HepG2 (cell line): ENCODE measurements around the gene SS18L1. TPM values are rescaled to one million over a fixed set of nuclear protein-coding genes. Genes with fewer than 3 reads are reported as not detected.

Experiments
- ATF2 ChIP-seq: sonication (generic); formaldehyde crosslinking; IDR thresholded peaks from 2 replicates; pipeline ENCODE4 v1.4.0; 2020; ENCODE audit warnings: missing genetic modification reagents
- DZIP1 ChIP-seq: sonication (generic); formaldehyde crosslinking; IDR thresholded peaks from 2 replicates; pipeline ENCODE4 v1.5.0; 2020; ENCODE audit warnings: mild to moderate bottlenecking, missing genetic modification reagents
- GATAD1 ChIP-seq: IDR thresholded peaks from 2 replicates; pipeline ENCODE4 v1.6.1; 2016; ENCODE audit warnings: missing genetic modification reagents, missing compliant biosample characterization
- HES4 ChIP-seq: sonication (generic); formaldehyde crosslinking; IDR thresholded peaks from 2 replicates; pipeline ENCODE4 v1.9.0; 2021; ENCODE audit warnings: mild to moderate bottlenecking, missing genetic modification reagents, borderline replicate concordance
- MTERF4 ChIP-seq: sonication (generic); formaldehyde crosslinking; IDR thresholded peaks from 2 replicates; pipeline ENCODE4 v1.8.0; 2023; ENCODE audit warnings: mild to moderate bottlenecking, missing genetic modification reagents
- PRDM10 ChIP-seq: sonication (generic); formaldehyde crosslinking; IDR thresholded peaks from 2 replicates; pipeline ENCODE4 v1.4.0; 2020; ENCODE audit warnings: low read depth, missing genetic modification reagents
- SALL1 ChIP-seq: sonication (generic); formaldehyde crosslinking; IDR thresholded peaks from 2 replicates; pipeline ENCODE4 v1.8.0; 2022; ENCODE audit warnings: mild to moderate bottlenecking, missing genetic modification reagents
- SKIL ChIP-seq: sonication (generic); formaldehyde crosslinking; IDR thresholded peaks from 2 replicates; pipeline ENCODE4 v1.8.0; 2022; ENCODE audit warnings: missing genetic modification reagents, mild to moderate bottlenecking, moderate library complexity, borderline replicate concordance
- ZBTB37 ChIP-seq: sonication (generic); formaldehyde crosslinking; IDR thresholded peaks from 2 replicates; pipeline ENCODE4 v1.4.0; 2020; ENCODE audit warnings: mild to moderate bottlenecking, missing genetic modification reagents
- ZNF253 ChIP-seq: sonication (generic); formaldehyde crosslinking; IDR thresholded peaks from 2 replicates; pipeline ENCODE4 v1.8.0; 2022; ENCODE audit warnings: mild to moderate bottlenecking, missing genetic modification reagents, borderline replicate concordance
- ZNF441 ChIP-seq: sonication (generic); formaldehyde crosslinking; IDR thresholded peaks from 2 replicates; pipeline ENCODE4 v1.7.0; 2021; ENCODE audit warnings: missing genetic modification reagents, borderline replicate concordance
- ZNF709 ChIP-seq: sonication (generic); formaldehyde crosslinking; IDR thresholded peaks from 2 replicates; pipeline ENCODE4 v1.5.0; 2020; ENCODE audit warnings: mild to moderate bottlenecking, missing genetic modification reagents
- ZNF761 ChIP-seq: sonication (generic); formaldehyde crosslinking; conservative IDR thresholded peaks from 2 replicates; pipeline ENCODE4 v1.4.0; 2020; ENCODE audit warnings: mild to moderate bottlenecking, missing genetic modification reagents
- ZNF782 ChIP-seq: sonication (generic); formaldehyde crosslinking; IDR thresholded peaks from 2 replicates; pipeline ENCODE4 v1.4.0; 2020; ENCODE audit warnings: missing genetic modification reagents, mild to moderate bottlenecking, borderline replicate concordance
- ZNF839 ChIP-seq: sonication (generic); formaldehyde crosslinking; IDR thresholded peaks from 2 replicates; pipeline ENCODE4 v1.4.0; 2020; ENCODE audit warnings: missing genetic modification reagents, mild to moderate bottlenecking, borderline replicate concordance
- polyA plus RNA-seq, 8 experiments: library from polyadenylated mRNA; depleted of rRNA in 3 of 8; stranded (reverse) in 7 of 8; unstranded in 1 of 8; fragments of >200 nt; fragmentation: Illumina TruSeq in 4 of 8; extraction: Trizol in 4 of 8; gene quantifications; 2 replicates each; pipeline versions ENCODE4 v1.2.1 to v1.2.3, GENCODE V29; 2011 to 2016; ENCODE audit warnings: low read depth in 4 of 8, missing spikeins in 1 of 8, mixed read lengths in 1 of 8; ENCODE audit not compliant: insufficient read depth in 1 of 8
- total RNA-seq, 5 experiments: library from RNA; depleted of rRNA; stranded (reverse); fragments of >200 nt; fragmentation: Illumina TruSeq; extraction: Trizol; gene quantifications; 2 replicates each; pipeline ENCODE4 v1.2.3, GENCODE V29; 2016; ENCODE audit warnings: low read depth in 1 of 5

Gene SS18L1
- total and polyA plus RNA-seq, 2 of the 13 experiments (the other 11 are each of a cell fraction or from before 2014, with no cell fraction given): 17.8 to 27.6 TPM

- TF ChIP-seq PRDM10 (CRISPR knock-in tag) (0 out of 2 replicates have a peak, but pooled peaks have one; percentile 9), SALL1 (CRISPR knock-in tag) (peak; percentile 46; the same call in 1 of the 2 replicates), MTERF4 (CRISPR knock-in tag) (0 out of 2 replicates have a peak, but pooled peaks have one; percentile 53), SKIL (CRISPR knock-in tag) (peak; percentile 23; the same call in 1 of the 2 replicates), ZNF839 (CRISPR knock-in tag) (peak; percentile 6; the same call in 1 of the 2 replicates), ZNF441 (CRISPR knock-in tag) (0 out of 2 replicates have a peak, but pooled peaks have one; percentile 21), ZNF761 (CRISPR knock-in tag) (no peak), ZBTB37 (CRISPR knock-in tag) (no peak), ZNF782 (CRISPR knock-in tag) (peak; percentile 70; the same call in 1 of the 2 replicates), ZNF253 (CRISPR knock-in tag) (no peak), ZNF709 (CRISPR knock-in tag) (0 out of 2 replicates have a peak, but pooled peaks have one; percentile 35), DZIP1 (CRISPR knock-in tag) (peak; percentile 82; the same call in 1 of the 2 replicates), GATAD1 (CRISPR knock-in tag) (no peak), HES4 (CRISPR knock-in tag) (peak; percentile 83; the same call in 1 of the 2 replicates), ATF2 (no peak)
Measured at GRCh38 chr20:62227591-62227976, 84.0 kb downstream of the SS18L1 start (continued).
